HFF-Myc (cell line): ENCODE data around the gene HSPB9.

Source experiments
- DNase-seq: peaks from one replicate; pipeline ENCODE4 v3.0.0-alpha.2; 2011; ENCODE audit warnings: low read depth; ENCODE audit errors: extremely low read depth
- H3K4me3 ChIP-seq: replicated peaks from 2 replicates; pipeline ENCODE4 v1.5.1; 2011; ENCODE audit warnings: low read depth, mild to moderate bottlenecking, control low read depth, low read length
- CTCF ChIP-seq: IDR thresholded peaks from 2 replicates; pipeline ENCODE4 v1.5.1; 2012; ENCODE audit warnings: mild to moderate bottlenecking, low read depth, low read length, control low read depth; ENCODE audit errors: missing control alignments

Gene HSPB9

GRCh38 chr17:42146911-42147607 is 24.5 kb downstream of the HSPB9 start:
- DNase-seq: no peak

GRCh38 chr17:42153919-42154742 is 31.5 kb downstream of the HSPB9 start:
- peak overlapping the region; percentile 78 for H3K4me3 ChIP-seq
- TF ChIP-seq CTCF: no peak
- DNase-seq: no peak

More at GRCh38 chr17:42146911-42147607, 24.5 kb downstream of the HSPB9 start:
- TF ChIP-seq CTCF: no peak
- H3K4me3 ChIP-seq: no peak overlapping the region

GRCh38 chr17:42155614-42156045 is 33.0 kb downstream of the HSPB9 start:
- no peak for TF ChIP-seq CTCF
- peak overlapping the region; percentile 78 for H3K4me3 ChIP-seq
- no peak for DNase-seq

- no peak for DNase-seq
- no peak overlapping the region for H3K4me3 ChIP-seq
- no peak for TF ChIP-seq CTCF
These were observed 37.4 kb downstream of the HSPB9 start for GRCh38 chr17:42159796-42160530.

GRCh38 chr17:42160531-42160910 is 37.9 kb downstream of the HSPB9 start:
- DNase-seq: no peak
- no peak overlapping the region for H3K4me3 ChIP-seq

GRCh38 chr17:42163113-42163512 is 40.5 kb downstream of the HSPB9 start:
- TF ChIP-seq CTCF: peak; percentile 66
- no peak overlapping the region for H3K4me3 ChIP-seq
- no peak for DNase-seq

More at GRCh38 chr17:42160531-42160910, 37.9 kb downstream of the HSPB9 start:
- no peak for TF ChIP-seq CTCF
